ENCODE results near the gene INTS14. TPM values are rescaled to one million over a fixed set of nuclear protein-coding genes. Genes with fewer than 3 reads are reported as not detected.

Gene INTS14
- total RNA-seq, 1 experiment from 2014 or later, result 53.7 TPM

- H4K20me1 ChIP-seq (ENCODE audit: insufficient read depth), result no peaks in the 10 kb centered on the region
- TF ChIP-seq, protein P1, sequence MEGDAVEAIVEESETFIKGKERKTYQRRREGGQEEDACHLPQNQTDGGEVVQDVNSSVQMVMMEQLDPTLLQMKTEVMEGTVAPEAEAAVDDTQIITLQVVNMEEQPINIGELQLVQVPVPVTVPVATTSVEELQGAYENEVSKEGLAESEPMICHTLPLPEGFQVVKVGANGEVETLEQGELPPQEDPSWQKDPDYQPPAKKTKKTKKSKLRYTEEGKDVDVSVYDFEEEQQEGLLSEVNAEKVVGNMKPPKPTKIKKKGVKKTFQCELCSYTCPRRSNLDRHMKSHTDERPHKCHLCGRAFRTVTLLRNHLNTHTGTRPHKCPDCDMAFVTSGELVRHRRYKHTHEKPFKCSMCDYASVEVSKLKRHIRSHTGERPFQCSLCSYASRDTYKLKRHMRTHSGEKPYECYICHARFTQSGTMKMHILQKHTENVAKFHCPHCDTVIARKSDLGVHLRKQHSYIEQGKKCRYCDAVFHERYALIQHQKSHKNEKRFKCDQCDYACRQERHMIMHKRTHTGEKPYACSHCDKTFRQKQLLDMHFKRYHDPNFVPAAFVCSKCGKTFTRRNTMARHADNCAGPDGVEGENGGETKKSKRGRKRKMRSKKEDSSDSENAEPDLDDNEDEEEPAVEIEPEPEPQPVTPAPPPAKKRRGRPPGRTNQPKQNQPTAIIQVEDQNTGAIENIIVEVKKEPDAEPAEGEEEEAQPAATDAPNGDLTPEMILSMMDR (conservative IDR thresholded peaks at IDR 0.05), result no peak
- no peak for TF ChIP-seq EZH2 (IDR thresholded peaks at IDR 0.05; ENCODE audit: low read depth)
- ChIA-PET POLR2A (ENCODE audit: unreplicated experiment) (no interaction called here), CTCF (no interaction called here)
- no peaks in the 10 kb centered on the region for H3K79me2 ChIP-seq (ENCODE audit: low read depth)
- H3K4me1 ChIP-seq (replicated peaks; ENCODE audit: insufficient read depth), result peaks cover 9% of the 10 kb centered on the region; the same call in 1 of the 2 replicates
- H3K4me3 ChIP-seq, result no peak overlapping the region
- H3K27ac ChIP-seq, result no peak overlapping the region
- no peaks in the 10 kb centered on the region for H3K9me3 ChIP-seq (ENCODE audit: insufficient read depth, low read depth)
- no peak for DNase-seq
- no peak overlapping the region for H3K4me2 ChIP-seq
- no peak overlapping the region for H2AFZ ChIP-seq
- no TSS peak for BruUV-seq (replicated peaks)
- no peaks in the 10 kb centered on the region for H3K9me2 ChIP-seq (ENCODE audit: insufficient read depth)
- no peaks in the 10 kb centered on the region for H3K27me3 ChIP-seq (ENCODE audit: insufficient read depth, low read depth)
- H3F3A ChIP-seq (ENCODE audit: insufficient read depth, low read depth), result peaks cover 5% of the 10 kb centered on the region; the same call in 1 of the 2 replicates
- no peaks in the 10 kb centered on the region for H3K36me3 ChIP-seq (ENCODE audit: low read depth)
- intact Hi-C loops (cut with micrococcal nuclease; ENCODE audit: unreplicated experiment), result no loop called here
Observed at GRCh38 chr15:65655026-65655425, 44.1 kb upstream of the INTS14 start.

- H2AFZ ChIP-seq, result no peak overlapping the region
- TF ChIP-seq, protein P1 (conservative IDR thresholded peaks at IDR 0.05), result no peak
- DNase-seq, result no peak
- no peaks in the 10 kb centered on the region for H3K36me3 ChIP-seq (ENCODE audit: low read depth)
- POLR2A ChIA-PET (ENCODE audit: unreplicated experiment), result interaction anchor here (0.6 to 0.7 kb wide), 2 partner anchors 16 to 138 kb away, joined by 14 to 16 read pairs; partner anchors contain the start of gene DENND4A
- H3K9me3 ChIP-seq (ENCODE audit: insufficient read depth, low read depth), result no peaks in the 10 kb centered on the region
- no TSS peak for BruUV-seq (replicated peaks)
- H3K27me3 ChIP-seq (ENCODE audit: insufficient read depth, low read depth), result no peaks in the 10 kb centered on the region
- CTCF ChIA-PET, result interaction anchor here (0.6 to 0.7 kb wide), 5 partner anchors 10 to 668 kb away, joined by 3 to 7 read pairs (median 6); no protein-coding TSS in a partner anchor
- H3K4me3 ChIP-seq, result no peak overlapping the region
- intact Hi-C loops (cut with micrococcal nuclease; ENCODE audit: unreplicated experiment), result no loop called here
- H3K79me2 ChIP-seq (ENCODE audit: low read depth), result no peaks in the 10 kb centered on the region
- no peak overlapping the region for H3K4me2 ChIP-seq
- no peaks in the 10 kb centered on the region for H3K9me2 ChIP-seq (ENCODE audit: insufficient read depth)
- no peak overlapping the region for H3K27ac ChIP-seq
- H3F3A ChIP-seq (ENCODE audit: insufficient read depth, low read depth), result no peaks in the 10 kb centered on the region
- H4K20me1 ChIP-seq (ENCODE audit: insufficient read depth), result no peaks in the 10 kb centered on the region
- peaks cover 9% of the 10 kb centered on the region; the same call in 1 of the 2 replicates for H3K4me1 ChIP-seq (replicated peaks; ENCODE audit: insufficient read depth)
Observed at GRCh38 chr15:65653801-65654521, 43.0 kb upstream of the INTS14 start.

DNA sequence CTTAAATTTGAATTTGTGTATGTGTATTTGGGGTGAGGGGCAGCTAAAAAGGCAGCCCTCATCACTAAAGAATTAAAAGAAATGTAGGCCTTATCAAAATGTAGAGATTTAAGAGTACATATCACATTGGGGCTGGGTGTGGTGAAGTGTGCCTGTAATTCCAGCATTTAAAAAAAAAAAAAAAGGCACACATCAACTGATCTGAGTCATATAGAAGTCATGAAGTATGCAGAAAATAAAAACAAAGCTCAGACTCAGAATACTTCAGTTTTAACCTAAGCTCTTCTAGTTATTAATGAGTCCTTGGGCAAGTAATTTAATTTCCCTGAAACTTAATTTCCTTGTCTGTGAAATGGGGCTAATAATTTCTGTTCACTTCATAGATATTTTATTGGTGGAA lies 42.4 kb upstream of the INTS14 start:
- no peaks in the 10 kb centered on the region for H3F3A ChIP-seq (ENCODE audit: insufficient read depth, low read depth)
- H3K4me2 ChIP-seq, result no peak overlapping the region
- H3K79me2 ChIP-seq (ENCODE audit: low read depth), result no peaks in the 10 kb centered on the region
- DNase-seq, result peak in 1 of 2 experiments; percentile 39
- no peaks in the 10 kb centered on the region for H3K27me3 ChIP-seq (ENCODE audit: insufficient read depth, low read depth)
- intact Hi-C loops (cut with micrococcal nuclease; ENCODE audit: unreplicated experiment), result no loop called here
- no peak overlapping the region for H3K4me3 ChIP-seq
- H3K9me2 ChIP-seq (ENCODE audit: insufficient read depth), result no peaks in the 10 kb centered on the region
- ChIA-PET CTCF (interaction anchor here (0.6 to 0.7 kb wide), 6 partner anchors 10 to 668 kb away, joined by 3 to 7 read pairs (median 6); no protein-coding TSS in a partner anchor), POLR2A (ENCODE audit: unreplicated experiment) (interaction anchor here (0.6 kb wide), 1 partner anchor 15 kb away, joined by 14 read pairs; no protein-coding TSS in a partner anchor)
- H3K9me3 ChIP-seq (ENCODE audit: insufficient read depth, low read depth), result no peaks in the 10 kb centered on the region
- no TSS peak for BruUV-seq (replicated peaks)
- H3K36me3 ChIP-seq (ENCODE audit: low read depth), result no peaks in the 10 kb centered on the region
- TF ChIP-seq, protein P1 (conservative IDR thresholded peaks at IDR 0.05), result no peak
- no peak for TF ChIP-seq EZH2 (IDR thresholded peaks at IDR 0.05; ENCODE audit: low read depth)
- H3K27ac ChIP-seq, result no peak overlapping the region
- no peak overlapping the region for H2AFZ ChIP-seq
- peaks cover 9% of the 10 kb centered on the region; the same call in 1 of the 2 replicates for H3K4me1 ChIP-seq (replicated peaks; ENCODE audit: insufficient read depth)
- no peaks in the 10 kb centered on the region for H4K20me1 ChIP-seq (ENCODE audit: insufficient read depth)

Data from PC-9 (cell line).